HepG2 (cell line): ENCODE measurements around the gene CLCN2. TPM values are rescaled to one million over a fixed set of nuclear protein-coding genes. Genes with fewer than 3 reads are reported as not detected.

ENCODE experiments used
- ATAC-seq: fragments of 200-7000 bp; cut with Tn5 transposase; 3 replicates; pipeline ENCODE4 v1.9.1; 2020; ENCODE audit warnings: mild to moderate bottlenecking, moderate library complexity
- BruUV-seq: library from RNA; stranded (reverse); fragments of 400-500 nt; replicated peaks from 2 replicates; lab custom pipeline; 2021; lab: Mats Ljungman, UMichigan
- CTCF ChIA-PET: fragments of 300-600 bp; formaldehyde crosslinking; extraction: SDS; loops from one replicate; lab custom pipeline; 2021; ENCODE audit warnings: low total read pairs, inconsistent platforms, low intra/inter-chr PET ratio; lab: Yijun Ruan, JAX
- POLR2A ChIA-PET: fragments of 350-600 bp; sonication (Branson Sonifier 250); formaldehyde crosslinking; loops from one replicate; lab custom pipeline; 2020; ENCODE audit warnings: antibody characterized with exemption, inconsistent platforms; lab: Yijun Ruan, JAX
- DNase-seq: peaks from one replicate; pipeline ENCODE4 v3.0.0-alpha.2; 2015; ENCODE audit warnings: low spot score
- FAIRE-seq: peaks from 3 replicates; lab custom pipeline; 2011; peaks lifted over from hg19 to GRCh38; lab: Jason Lieb, UNC
- H2AFZ ChIP-seq: one replicate; pipeline ENCODE4 v1.6.1; 2011; ENCODE audit warnings: low read length, inconsistent platforms
- H3K27ac ChIP-seq: fragments of 300-600 bp; 3 replicates; pipeline ENCODE4 v1.8.0; 2011; ENCODE audit warnings: mixed run types, mild to moderate bottlenecking, mixed read lengths, low read length, inconsistent platforms; ENCODE audit not compliant: insufficient read depth; ENCODE audit errors: extremely low read length
- H3K27me3 ChIP-seq, 2 experiments: fragments of 200-600 bp in 1 of 2; 2 replicates in 1 of 2; 3 replicates in 1 of 2; pipeline versions ENCODE4 v1.6.0 to v1.8.0; 2011; ENCODE audit warnings: low read length in 2 of 2, mild to moderate bottlenecking in 2 of 2, moderate library complexity in 2 of 2, inconsistent platforms in 1 of 2; ENCODE audit not compliant: insufficient read depth in 2 of 2, control insufficient read depth in 1 of 2
- H3K36me3 ChIP-seq, 2 experiments: fragments of 200-600 bp in 1 of 2; replicated peaks in 1 of 2; 2 replicates in 1 of 2; 3 replicates in 1 of 2; pipeline versions ENCODE4 v1.5.1 to v1.8.0; 2011; ENCODE audit warnings: low read length in 2 of 2, inconsistent platforms in 1 of 2; ENCODE audit not compliant: insufficient read depth in 2 of 2, control insufficient read depth in 1 of 2
- H3K4me1 ChIP-seq: 2 replicates; pipeline ENCODE4 v1.5.1; 2012; ENCODE audit warnings: low read length, inconsistent platforms; ENCODE audit not compliant: insufficient read depth
- H3K4me2 ChIP-seq: 2 replicates; pipeline ENCODE4 v1.6.0; 2011; ENCODE audit warnings: low read depth, low read length, inconsistent platforms
- H3K4me3 ChIP-seq, 3 experiments: fragments of 200-600 bp in 1 of 3; sonication (generic), shearing (Covaris generic) in 1 of 3; replicated peaks in 1 of 3; 2 replicates each; pipeline ENCODE4 v1.5.1; 2011 to 2016; ENCODE audit warnings: low read length in 3 of 3, inconsistent platforms in 2 of 3, low read depth in 2 of 3, mild to moderate bottlenecking in 2 of 3, control low read depth in 1 of 3, mixed read lengths in 1 of 3; ENCODE audit not compliant: insufficient read depth in 1 of 3
- H3K79me2 ChIP-seq: one replicate; pipeline ENCODE4 v1.6.1; 2011; ENCODE audit warnings: low read length, inconsistent platforms; ENCODE audit not compliant: insufficient read depth
- H3K9ac ChIP-seq: 2 replicates; pipeline ENCODE4 v1.6.0; 2011; ENCODE audit warnings: mild to moderate bottlenecking, low read depth, low read length, inconsistent platforms; ENCODE audit not compliant: insufficient read depth
- H3K9me3 ChIP-seq: 2 replicates; pipeline ENCODE4 v1.5.1; 2012; ENCODE audit warnings: mild to moderate bottlenecking, low read length
- H4K20me1 ChIP-seq: 2 replicates; pipeline ENCODE4 v1.6.0; 2011; ENCODE audit warnings: inconsistent platforms, mild to moderate bottlenecking, low read length, moderate library complexity; ENCODE audit not compliant: insufficient read depth
- AGO1 ChIP-seq: fragments of 200-400 bp; formaldehyde crosslinking; IDR thresholded peaks from 2 replicates; pipeline ENCODE4 v1.6.1; 2017; ENCODE audit warnings: mild to moderate bottlenecking, low read depth, low read length, moderate library complexity; ENCODE audit not compliant: poor library complexity, severe bottlenecking
- AHR ChIP-seq: IDR thresholded peaks from 2 replicates; pipeline ENCODE4 v1.6.1; 2018; ENCODE audit warnings: missing genetic modification reagents, missing compliant biosample characterization
- ATF7-NPFF ChIP-seq: sonication (generic); formaldehyde crosslinking; IDR thresholded peaks from 2 replicates; pipeline ENCODE4 v1.8.1; 2023; ENCODE audit warnings: mild to moderate bottlenecking, low read depth, missing genetic modification reagents, moderate library complexity
- CEBPB ChIP-seq: IDR thresholded peaks from 2 replicates; pipeline ENCODE4 v1.6.1; 2011; ENCODE audit warnings: low read depth, low read length, improper control_type of control experiment, borderline replicate concordance
- DMAP1 ChIP-seq: IDR thresholded peaks from 2 replicates; pipeline ENCODE4 v1.6.1; 2016
- KDM2A ChIP-seq: sonication (generic); formaldehyde crosslinking; IDR thresholded peaks from 2 replicates; pipeline ENCODE4 v1.4.0; 2020; ENCODE audit warnings: low read depth, missing genetic modification reagents, borderline replicate concordance
- MAZ ChIP-seq, 2 experiments: sonication (generic) in 1 of 2; formaldehyde crosslinking in 1 of 2; IDR thresholded peaks; 2 replicates each; pipeline versions ENCODE4 v1.5.0 to v1.6.1; 2012 to 2020; ENCODE audit warnings: low read depth in 2 of 2, mild to moderate bottlenecking in 2 of 2, borderline replicate concordance in 1 of 2, improper control_type of control experiment in 1 of 2, low read length in 1 of 2, missing genetic modification reagents in 1 of 2, moderate library complexity in 1 of 2
- PHB2 ChIP-seq: fragments of 450-650 bp; IDR thresholded peaks from 2 replicates; pipeline ENCODE4 v1.6.1; 2018; ENCODE audit not compliant: partially characterized antibody
- PITX1 ChIP-seq: sonication (generic); formaldehyde crosslinking; IDR thresholded peaks from 2 replicates; pipeline ENCODE4 v1.5.1; 2020; ENCODE audit warnings: mild to moderate bottlenecking, missing genetic modification reagents
- RNF2 ChIP-seq: fragments of 450-650 bp; conservative IDR thresholded peaks from 2 replicates; pipeline ENCODE4 v1.6.1; 2016; ENCODE audit warnings: low read depth
- RNF219 ChIP-seq: sonication (generic); formaldehyde crosslinking; IDR thresholded peaks from 2 replicates; pipeline ENCODE4 v1.5.0; 2020; ENCODE audit warnings: mild to moderate bottlenecking, missing genetic modification reagents
- SIX1 ChIP-seq: sonication (generic); formaldehyde crosslinking; IDR thresholded peaks from 2 replicates; pipeline ENCODE4 v1.4.0; 2020; ENCODE audit warnings: missing genetic modification reagents, borderline replicate concordance
- TFAP4 ChIP-seq: sonication (generic); IDR thresholded peaks from 2 replicates; pipeline ENCODE4 v1.6.1; 2016; ENCODE audit warnings: low read depth, borderline replicate concordance
- ZBTB20 ChIP-seq: sonication (generic); formaldehyde crosslinking; IDR thresholded peaks from 2 replicates; pipeline ENCODE4 v1.8.1; 2023; ENCODE audit warnings: missing genetic modification reagents, low read depth, mild to moderate bottlenecking, borderline replicate concordance
- ZKSCAN1 ChIP-seq: fragments of 150-350 bp; IDR thresholded peaks from 2 replicates; pipeline ENCODE4 v1.6.1; 2014; ENCODE audit warnings: low read length
- ZNF10 ChIP-seq: sonication (generic); formaldehyde crosslinking; IDR thresholded peaks from 2 replicates; pipeline ENCODE4 v1.4.0; 2020; ENCODE audit warnings: mild to moderate bottlenecking, low read depth, missing genetic modification reagents, borderline replicate concordance
- ZNF18 ChIP-seq: sonication (generic); formaldehyde crosslinking; IDR thresholded peaks from 2 replicates; pipeline ENCODE4 v1.8.0; 2022; ENCODE audit warnings: mild to moderate bottlenecking, missing genetic modification reagents; ENCODE audit not compliant: insufficient replicate concordance
- ZNF253 ChIP-seq: sonication (generic); formaldehyde crosslinking; IDR thresholded peaks from 2 replicates; pipeline ENCODE4 v1.8.0; 2022; ENCODE audit warnings: mild to moderate bottlenecking, missing genetic modification reagents, borderline replicate concordance
- ZNF256 ChIP-seq: sonication (generic); formaldehyde crosslinking; conservative IDR thresholded peaks from 2 replicates; pipeline ENCODE4 v1.4.0; 2020; ENCODE audit warnings: missing genetic modification reagents
- ZNF263 ChIP-seq: sonication (generic); formaldehyde crosslinking; IDR thresholded peaks from 2 replicates; pipeline ENCODE4 v1.4.0; 2020; ENCODE audit warnings: missing genetic modification reagents
- ZSCAN25 ChIP-seq: sonication (generic); formaldehyde crosslinking; IDR thresholded peaks from 2 replicates; pipeline ENCODE4 v1.8.0; 2022; ENCODE audit warnings: mild to moderate bottlenecking, missing genetic modification reagents
- WGBS: methylation state at CpG from one replicate; pipeline ENCODE4 v1.1.6; 2017; ENCODE audit warnings: low lambda C conversion rate; 5-methylcytosine and 5-hydroxymethylcytosine counted together
- in situ Hi-C: cut with HindIII; loops from 2 replicates; pipeline ENCODE4 v1.10.0; 2017; ENCODE audit warnings: low pct_unique_long_range_greater_than_20kb; ENCODE audit not compliant: extremely low pct_ligation_motif_present
- intact Hi-C: fragments of 100-400 bp; cut with micrococcal nuclease; formaldehyde crosslinking; loops from one replicate; pipeline ENCODE4 v1.10.0; 2022; ENCODE audit not compliant: unreplicated experiment
- polyA plus RNA-seq, 8 experiments: library from polyadenylated mRNA; depleted of rRNA in 3 of 8; stranded (reverse) in 7 of 8; unstranded in 1 of 8; fragments of >200 nt; fragmentation: Illumina TruSeq in 4 of 8; extraction: Trizol in 4 of 8; gene quantifications; 2 replicates each; pipeline versions ENCODE4 v1.2.1 to v1.2.3, GENCODE V29; 2011 to 2016; ENCODE audit warnings: low read depth in 4 of 8, missing spikeins in 1 of 8, mixed read lengths in 1 of 8; ENCODE audit not compliant: insufficient read depth in 1 of 8
- total RNA-seq, 5 experiments: library from RNA; depleted of rRNA; stranded (reverse); fragments of >200 nt; fragmentation: Illumina TruSeq; extraction: Trizol; gene quantifications; 2 replicates each; pipeline ENCODE4 v1.2.3, GENCODE V29; 2016; ENCODE audit warnings: low read depth in 1 of 5

CLCN2 gene
- total and polyA plus RNA-seq, 2 of the 13 experiments (the other 11 are each of a cell fraction or from before 2014, with no cell fraction given): 11.4 to 13.5 TPM

GRCh38 chr3:184380185-184380626 lies 18.8 kb upstream of the CLCN2 start:
- ATAC-seq (no peak), FAIRE-seq (no peak), DNase-seq (peak; percentile 21)
- no peaks in the 10 kb centered on the region; a peak in 1 of 5 replicates for H3K27me3 ChIP-seq
- in situ Hi-C loops (no loop called here), intact Hi-C loops (no loop called here)
- peaks cover 9 to 29% of the 10 kb centered on the region in 2 experiments; a peak in 4 of 5 replicates for H3K36me3 ChIP-seq
- H3K27ac ChIP-seq: no peak overlapping the region
- no peaks in the 10 kb centered on the region for H3K9me3 ChIP-seq
- H3K9ac ChIP-seq: peak overlapping the region; percentile 58
- H3K79me2 ChIP-seq: peaks cover 25% of the 10 kb centered on the region
- BruUV-seq: no TSS peak
- H2AFZ ChIP-seq: no peak overlapping the region
- POLR2A ChIA-PET: interaction anchor here (1.0 to 2.2 kb wide), 4 partner anchors 9 to 33 kb away, joined by 4 to 14 read pairs (median 5); partner anchors contain the start of genes CLCN2 and POLR2H
- peak overlapping the region; percentile 80 for H3K4me2 ChIP-seq
- H3K4me1 ChIP-seq: peaks cover 27% of the 10 kb centered on the region
- peak overlapping the region; percentile 59 to 79 (median 71); a peak in 4 of 6 replicates for H3K4me3 ChIP-seq
- CTCF ChIA-PET: no interaction called here
- H4K20me1 ChIP-seq: 0 out of 2 replicates have a peak, but pooled peaks cover 3% of the 10 kb centered on the region
- WGBS: no CpG with 5 or more reads among the region's 62 CpGs
- TF ChIP-seq ZNF10 (CRISPR knock-in tag): no peak
- TF ChIP-seq PHB2: no peak
- peak; percentile 94 for TF ChIP-seq MAZ (IDR thresholded peaks at IDR 0.05; ENCODE audit: borderline replicate concordance, low read depth, low read length)
- TF ChIP-seq MAZ (CRISPR knock-in tag; IDR thresholded peaks at IDR 0.05; ENCODE audit: low read depth): 0 out of 2 replicates have a peak, but pooled peaks have one; percentile 40
- TF ChIP-seq AHR (CRISPR knock-in tag): no peak
- no peak for TF ChIP-seq RNF219 (CRISPR knock-in tag)
- TF ChIP-seq ZBTB20 (CRISPR knock-in tag): no peak
- TF ChIP-seq ZSCAN25 (CRISPR knock-in tag): 0 out of 2 replicates have a peak, but pooled peaks have one; percentile 23
- no peak for TF ChIP-seq ZNF256 (CRISPR knock-in tag)
- peak; percentile 50 for TF ChIP-seq AGO1
- TF ChIP-seq SIX1: no peak
- TF ChIP-seq ZNF18 (CRISPR knock-in tag): no peak
- TF ChIP-seq ZNF253 (CRISPR knock-in tag): no peak
- TF ChIP-seq ATF7-NPFF (CRISPR knock-in tag): peak; percentile 52; the same call in 1 of the 2 replicates
- peak; percentile 86 for TF ChIP-seq ZNF263 (CRISPR knock-in tag)
- no peak for TF ChIP-seq CEBPB
- no peak for TF ChIP-seq ZKSCAN1
- TF ChIP-seq PITX1: no peak
- peak; percentile 73; the same call in 1 of the 2 replicates for TF ChIP-seq TFAP4
- TF ChIP-seq RNF2: no peak
- TF ChIP-seq DMAP1: no peak
- TF ChIP-seq KDM2A (CRISPR knock-in tag): 0 out of 2 replicates have a peak, but pooled peaks have one; percentile 8
